HG02970 (cell line): ENCODE data around the gene FAM117B.
"Not testable (repeated sequence)": the region's sequence is repeated elsewhere in the genome, so short reads cannot be mapped to it uniquely, and the experiment has no call there.

Source experiments
- ATAC-seq: cut with Tn5 transposase; IDR thresholded peaks from one replicate; pipeline ENCODE4 v1.9.1; 2021; ENCODE audit warnings: mild to moderate bottlenecking, moderate library complexity, moderate number of reproducible peaks; ENCODE audit not compliant: unreplicated experiment, low FRiP score

The FAM117B gene

GRCh38 chr2:202700075-202700901 is 65.5 kb downstream of the FAM117B start:
- no peak for ATAC-seq

- no peak for ATAC-seq
Measured at GRCh38 chr2:202703091-202703490, 68.3 kb downstream of the FAM117B start.

GRCh38 chr2:202704248-202704647 is 69.5 kb downstream of the FAM117B start:
- no peak for ATAC-seq

- ATAC-seq = no peak
Measured at GRCh38 chr2:202705446-202706020, 70.8 kb downstream of the FAM117B start.

GRCh38 chr2:202714971-202715935 is 80.5 kb downstream of the FAM117B start:
- ATAC-seq = not testable (repeated sequence)

- ATAC-seq = no peak
Measured at GRCh38 chr2:202716114-202716718, 81.4 kb downstream of the FAM117B start.

- ATAC-seq = no peak
Measured at GRCh38 chr2:202716953-202717597, 82.3 kb downstream of the FAM117B start.

GRCh38 chr2:202717598-202718310 is 83.0 kb downstream of the FAM117B start:
- no peak for ATAC-seq

GRCh38 chr2:202718614-202719013 is 83.8 kb downstream of the FAM117B start:
- ATAC-seq = no peak

- no peak for ATAC-seq
Measured at GRCh38 chr2:202720226-202720625, 85.5 kb downstream of the FAM117B start.

GRCh38 chr2:202721621-202722020 is 86.9 kb downstream of the FAM117B start:
- ATAC-seq = no peak

GRCh38 chr2:202723746-202724145 is 89.0 kb downstream of the FAM117B start:
- no peak for ATAC-seq

- no peak for ATAC-seq
Measured at GRCh38 chr2:202726070-202726469, 91.3 kb downstream of the FAM117B start.

GRCh38 chr2:202736826-202737225 is 102.1 kb downstream of the FAM117B start:
- ATAC-seq = no peak

- ATAC-seq = no peak
Measured at GRCh38 chr2:202743613-202744012, 108.8 kb downstream of the FAM117B start.

GRCh38 chr2:202749477-202749876 is 114.7 kb downstream of the FAM117B start:
- no peak for ATAC-seq

GRCh38 chr2:202750763-202751427 is 116.1 kb downstream of the FAM117B start:
- no peak for ATAC-seq

- ATAC-seq = no peak
Measured at GRCh38 chr2:202752071-202752470, 117.3 kb downstream of the FAM117B start.

- no peak for ATAC-seq
Measured at GRCh38 chr2:202754936-202755335, 120.2 kb downstream of the FAM117B start.
